HG03575 (cell line): Measurements from ENCODE around the gene MYOCOS.
"Not testable (repeated sequence)": the region's sequence is repeated elsewhere in the genome, so short reads cannot be mapped to it uniquely, and the experiment has no call there.

Source experiments
- ATAC-seq: cut with Tn5 transposase; IDR thresholded peaks from one replicate; pipeline ENCODE4 v1.9.1; 2021; ENCODE audit not compliant: unreplicated experiment, insufficient number of reproducible peaks, low FRiP score; ENCODE audit errors: extremely low read depth

Gene MYOCOS

GRCh38 chr1:171615122-171615906 is 6.7 kb upstream of the MYOCOS start:
- not testable (repeated sequence) for ATAC-seq

- no peak for ATAC-seq
These were observed 5.5 kb upstream of the MYOCOS start for GRCh38 chr1:171616586-171616985.

- no peak for ATAC-seq
These were observed 1.7 kb downstream of the MYOCOS start for GRCh38 chr1:171623651-171624331.

- no peak for ATAC-seq
These were observed 3.2 kb downstream of the MYOCOS start for GRCh38 chr1:171625225-171625624.

- ATAC-seq: no peak
These were observed 5.0 kb downstream of the MYOCOS start for GRCh38 chr1:171627020-171627419.

GRCh38 chr1:171628225-171628624 is 6.2 kb downstream of the MYOCOS start:
- no peak for ATAC-seq

- ATAC-seq: no peak
These were observed 13.6 kb downstream of the MYOCOS start for GRCh38 chr1:171635661-171636060.

- no peak for ATAC-seq
These were observed 14.1 kb downstream of the MYOCOS start for GRCh38 chr1:171636141-171636540.

GRCh38 chr1:171637928-171638576 is 16.0 kb downstream of the MYOCOS start:
- ATAC-seq: no peak

GRCh38 chr1:171640225-171640624 is 18.2 kb downstream of the MYOCOS start:
- ATAC-seq: no peak

- no peak for ATAC-seq
These were observed 19.2 kb downstream of the MYOCOS start for GRCh38 chr1:171641076-171641864.

- ATAC-seq: no peak
These were observed 20.2 kb downstream of the MYOCOS start for GRCh38 chr1:171642197-171642596.

- ATAC-seq: no peak
These were observed 21.1 kb downstream of the MYOCOS start for GRCh38 chr1:171643156-171643555.

- no peak for ATAC-seq
These were observed 22.9 kb downstream of the MYOCOS start for GRCh38 chr1:171644805-171645483.

GRCh38 chr1:171645553-171646248 is 23.7 kb downstream of the MYOCOS start:
- no peak for ATAC-seq

- ATAC-seq: no peak
These were observed 24.2 kb downstream of the MYOCOS start for GRCh38 chr1:171646249-171646560.

GRCh38 chr1:171652234-171652822 is 30.3 kb downstream of the MYOCOS start, which contains the start of gene MYOC:
Gene MYOC (minus strand): TSS chr1:171652688. CDS start chr1:171652611, 77 bp downstream.
- ATAC-seq: no peak

GRCh38 chr1:171653796-171654195 is 31.8 kb downstream of the MYOCOS start:
- ATAC-seq: no peak
